ENCODE measurements around the gene NQO1. TPM values are rescaled to one million over a fixed set of nuclear protein-coding genes. Genes with fewer than 3 reads are reported as not detected.

The NQO1 gene
- total and polyA plus RNA-seq, 9 of the 15 experiments (the other 6 are each of a cell fraction or from before 2014, with no cell fraction given) = 96.7 to 198 (median 122) TPM

DNA sequence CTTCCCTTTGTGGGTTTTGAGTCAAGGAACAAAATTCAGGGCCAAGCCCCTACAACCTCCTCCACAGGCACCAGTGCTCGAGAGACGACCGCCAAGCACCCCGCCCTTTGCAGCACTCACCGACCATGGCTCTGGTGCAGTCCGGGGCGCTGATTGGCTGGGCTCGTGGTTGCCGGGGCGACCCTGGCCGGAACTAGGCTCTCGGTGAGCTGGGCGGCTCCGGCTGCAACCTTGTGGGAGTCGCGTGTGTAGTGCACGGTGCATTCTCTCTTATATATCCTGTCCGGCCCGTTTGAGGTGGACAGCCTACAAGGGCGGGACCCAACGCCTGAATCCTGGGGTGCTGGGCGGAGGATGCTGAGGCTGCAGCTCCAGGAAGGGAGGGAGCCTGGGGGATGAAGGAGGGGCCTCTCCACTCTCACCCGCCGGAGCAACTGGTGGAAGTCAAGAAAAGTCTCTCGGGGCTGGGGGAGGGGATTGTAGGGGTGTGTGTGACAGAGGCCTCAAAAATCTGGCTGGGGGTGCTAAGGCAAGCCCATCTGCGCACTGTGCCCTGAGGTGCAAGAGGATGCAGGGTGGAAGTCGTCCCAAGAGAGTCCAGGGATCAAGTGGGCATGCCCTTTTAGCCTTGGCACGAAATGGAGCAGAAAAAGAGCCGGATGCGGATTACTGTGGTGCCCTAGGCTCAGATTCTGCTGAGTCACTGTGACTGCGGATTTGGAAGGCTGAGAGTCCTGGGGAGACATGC is at the start of gene NQO1 (continued):
- TF ChIP-seq ZHX1 (conservative IDR thresholded peaks at IDR 0.05; ENCODE audit: low read length) (0 out of 2 replicates have a peak, but pooled peaks have one; percentile 48), FOXA1 (IDR thresholded peaks at IDR 0.05; ENCODE audit: borderline replicate concordance) (no peak), KHSRP (IDR thresholded peaks at IDR 0.05) (no peak), FOXA3 (CRISPR knock-in tag; conservative IDR thresholded peaks at IDR 0.05 in 1 of 2, IDR thresholded peaks at IDR 0.05 in 1 of 2) (peak in 1 of 2 experiments; percentile 60; a peak in 1 of 4 replicates), KDM1A (IDR thresholded peaks at IDR 0.05) (peak; percentile 65 to 69), BHLHE40 (IDR thresholded peaks at IDR 0.05; ENCODE audit: low read length) (peak; percentile 91), MTA2 (IDR thresholded peaks at IDR 0.05; ENCODE audit: low read depth) (peak; percentile 31; the same call in 1 of the 2 replicates), TFAM (CRISPR knock-in tag; conservative IDR thresholded peaks at IDR 0.05) (no peak), ZNF584 (CRISPR knock-in tag; IDR thresholded peaks at IDR 0.05; ENCODE audit: low read depth) (no peak), NFIC (IDR thresholded peaks at IDR 0.05) (no peak), RBBP5 (IDR thresholded peaks at IDR 0.05; ENCODE audit: borderline replicate concordance, insufficient read depth, low read length, poor library complexity, severe bottlenecking) (peak; percentile 73), ILK (tag; IDR thresholded peaks at IDR 0.05; ENCODE audit: borderline replicate concordance, low read depth) (no peak), JUNB (CRISPR knock-in tag; conservative IDR thresholded peaks at IDR 0.05) (no peak), CHCHD3 (CRISPR knock-in tag; IDR thresholded peaks at IDR 0.05) (no peak), HBP1 (CRISPR knock-in tag; IDR thresholded peaks at IDR 0.05) (no peak), SRSF7 (optimal IDR thresholded peaks at IDR 0.05; ENCODE audit: low read depth, low read length) (no peak), TARDBP (IDR thresholded peaks at IDR 0.05) (0 out of 2 replicates have a peak, but pooled peaks have one; percentile 21), ZBTB43 (CRISPR knock-in tag; IDR thresholded peaks at IDR 0.05) (no peak), KAT8 (IDR thresholded peaks at IDR 0.05; ENCODE audit: low read depth) (no peak), HDAC8 (tag; IDR thresholded peaks at IDR 0.05) (no peak), NR2F6 (CRISPR knock-in tag; IDR thresholded peaks at IDR 0.05) (no peak), HNRNPL (IDR thresholded peaks at IDR 0.05; ENCODE audit: low read depth, low read length) (peak; percentile 49; the same call in 1 of the 2 replicates)
- TF ChIP-seq, protein P1, sequence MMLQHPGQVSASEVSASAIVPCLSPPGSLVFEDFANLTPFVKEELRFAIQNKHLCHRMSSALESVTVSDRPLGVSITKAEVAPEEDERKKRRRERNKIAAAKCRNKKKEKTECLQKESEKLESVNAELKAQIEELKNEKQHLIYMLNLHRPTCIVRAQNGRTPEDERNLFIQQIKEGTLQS (IDR thresholded peaks at IDR 0.05) = no peak
- TF ChIP-seq, protein P1 (CRISPR knock-in tag; conservative IDR thresholded peaks at IDR 0.05) = no peak

All from K562 (cell line).